Thyroid gland (tissue), 4 donors: ENCODE measurements around the gene PNPLA5.

Experiments used
- POLR2A ChIP-seq, 2 donors: fragments of 450-650 bp; IDR thresholded peaks; one replicate each; pipeline ENCODE4 v1.6.1; 2017; ENCODE audit warnings: antibody characterized with exemption in 2 of 2, mild to moderate bottlenecking in 2 of 2, moderate library complexity in 1 of 2
- TF ChIP-seq, protein P1 (sequence below), 6 experiments: fragments of 200-600 bp in 3 of 6; fragments of 450-650 bp in 3 of 6; sonication (generic) in 3 of 6; IDR thresholded peaks; one replicate each; pipeline ENCODE4 v1.5.1; 2016 to 2019; ENCODE audit warnings: antibody characterized with exemption in 6 of 6, mild to moderate bottlenecking in 2 of 6, inconsistent platforms in 1 of 6, moderate library complexity in 1 of 6

DNA sequence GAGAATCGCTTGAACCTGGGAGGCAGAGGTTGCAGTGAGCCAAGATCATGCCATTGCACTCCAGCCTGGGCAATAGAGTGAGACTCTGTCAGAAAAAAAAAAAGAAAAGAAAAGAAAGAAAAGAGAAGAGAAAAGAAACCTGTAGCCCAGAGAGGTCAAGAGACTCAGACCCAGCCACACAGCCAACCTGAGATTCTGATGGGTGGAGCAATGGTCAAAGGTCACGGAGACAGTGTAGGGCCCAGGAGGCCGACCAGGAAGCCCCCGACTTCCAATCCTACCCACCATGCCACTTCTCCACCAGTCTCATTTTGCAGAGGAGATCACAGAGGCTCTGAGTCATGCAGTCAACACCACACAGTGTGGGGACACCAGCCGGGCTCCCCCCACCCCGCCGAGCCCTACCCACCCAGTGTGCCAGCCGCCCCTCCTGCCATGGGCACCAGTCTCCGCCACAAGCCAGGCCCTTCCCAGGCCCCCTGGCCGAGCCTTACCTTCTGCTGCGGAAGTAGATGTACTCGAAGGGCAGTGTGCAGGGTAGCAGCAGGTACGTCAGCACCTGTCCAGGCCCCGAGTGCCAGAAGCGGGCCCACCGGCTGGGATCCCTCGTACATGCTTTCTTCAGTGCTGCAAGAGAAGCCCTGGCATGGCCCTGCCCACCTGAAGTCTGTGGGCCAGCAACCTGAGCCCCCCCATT is 7.9 kb downstream of the PNPLA5 start:
- TF ChIP-seq, protein P1, sequence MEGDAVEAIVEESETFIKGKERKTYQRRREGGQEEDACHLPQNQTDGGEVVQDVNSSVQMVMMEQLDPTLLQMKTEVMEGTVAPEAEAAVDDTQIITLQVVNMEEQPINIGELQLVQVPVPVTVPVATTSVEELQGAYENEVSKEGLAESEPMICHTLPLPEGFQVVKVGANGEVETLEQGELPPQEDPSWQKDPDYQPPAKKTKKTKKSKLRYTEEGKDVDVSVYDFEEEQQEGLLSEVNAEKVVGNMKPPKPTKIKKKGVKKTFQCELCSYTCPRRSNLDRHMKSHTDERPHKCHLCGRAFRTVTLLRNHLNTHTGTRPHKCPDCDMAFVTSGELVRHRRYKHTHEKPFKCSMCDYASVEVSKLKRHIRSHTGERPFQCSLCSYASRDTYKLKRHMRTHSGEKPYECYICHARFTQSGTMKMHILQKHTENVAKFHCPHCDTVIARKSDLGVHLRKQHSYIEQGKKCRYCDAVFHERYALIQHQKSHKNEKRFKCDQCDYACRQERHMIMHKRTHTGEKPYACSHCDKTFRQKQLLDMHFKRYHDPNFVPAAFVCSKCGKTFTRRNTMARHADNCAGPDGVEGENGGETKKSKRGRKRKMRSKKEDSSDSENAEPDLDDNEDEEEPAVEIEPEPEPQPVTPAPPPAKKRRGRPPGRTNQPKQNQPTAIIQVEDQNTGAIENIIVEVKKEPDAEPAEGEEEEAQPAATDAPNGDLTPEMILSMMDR (IDR thresholded peaks at IDR 0.05), result no peak
- no peak for TF ChIP-seq POLR2A (IDR thresholded peaks at IDR 0.05)
